Suprapubic skin (tissue), 4 donors: ENCODE data around the gene MAP3K6. TPM values are rescaled to one million over a fixed set of nuclear protein-coding genes. Genes with fewer than 3 reads are reported as not detected.
A peak's percentile ranks its signal among the peaks of the same experiment; 100 is the strongest.

Experiments
- DNase-seq, 2 donors: peaks; one replicate each; pipeline ENCODE4 v3.0.0-alpha.2; 2019; ENCODE audit warnings: low spot score in 2 of 2
- H3K27ac ChIP-seq: fragments of 200-600 bp; sonication (generic); one replicate; pipeline ENCODE4 v1.5.1; 2019
- H3K27me3 ChIP-seq: fragments of 200-600 bp; sonication (generic); one replicate; pipeline ENCODE4 v1.5.1; 2019
- H3K36me3 ChIP-seq: fragments of 200-600 bp; sonication (generic); one replicate; pipeline ENCODE4 v1.5.1; 2019
- H3K4me1 ChIP-seq: fragments of 200-600 bp; sonication (generic); one replicate; pipeline ENCODE4 v1.5.1; 2019
- H3K4me3 ChIP-seq: fragments of 200-600 bp; sonication (generic); one replicate; pipeline ENCODE4 v1.5.1; 2019; ENCODE audit warnings: mild to moderate bottlenecking
- H3K9me3 ChIP-seq: fragments of 200-600 bp; sonication (generic); one replicate; pipeline ENCODE4 v1.5.1; 2019
- CTCF ChIP-seq, 2 donors: fragments of 200-600 bp in 1 of 2; fragments of 450-650 bp in 1 of 2; sonication (generic) in 1 of 2; IDR thresholded peaks; one replicate each; pipeline ENCODE4 v1.5.1; 2016 to 2019; ENCODE audit warnings: antibody characterized with exemption in 2 of 2, mild to moderate bottlenecking in 1 of 2, moderate library complexity in 1 of 2
- EP300 ChIP-seq: sonication (generic); formaldehyde crosslinking; IDR thresholded peaks from one replicate; pipeline ENCODE4 v1.6.1; 2017; ENCODE audit warnings: antibody characterized with exemption
- POLR2A ChIP-seq, 2 donors: fragments of 450-650 bp; IDR thresholded peaks; one replicate each; pipeline ENCODE4 v1.6.1; 2017; ENCODE audit warnings: antibody characterized with exemption in 2 of 2, mild to moderate bottlenecking in 2 of 2, moderate library complexity in 2 of 2
- POLR2AphosphoS5 ChIP-seq, 3 donors: sonication (generic); formaldehyde crosslinking; IDR thresholded peaks; one replicate each; pipeline ENCODE4 v1.6.1; 2017; ENCODE audit warnings: antibody characterized with exemption in 3 of 3
- WGBS: methylation state at CpG from one replicate; pipeline ENCODE4 v1.1.5; 2018; 5-methylcytosine and 5-hydroxymethylcytosine counted together
- total RNA-seq, 4 donors: library from RNA; depleted of rRNA; stranded (reverse); fragments of >200 nt; gene quantifications; one replicate each; pipeline ENCODE4 v1.1.0, GENCODE V29; 2016

MAP3K6 gene
- total RNA-seq, 4 donors from 2014 or later: 85.4 to 147 (median 137) TPM

- WGBS: 1% methylated on average over 9 of the region's 30 CpGs
- Histone ChIP-seq H3K4me3 (peak overlapping the region; percentile 60), H3K36me3 (peaks cover 36% of the 10 kb centered on the region), H3K9me3 (no peaks in the 10 kb centered on the region), H3K4me1 (peaks cover 48% of the 10 kb centered on the region), H3K27me3 (no peaks in the 10 kb centered on the region), H3K27ac (peak overlapping the region; percentile 99)
- peak; percentile 94 to 95 for DNase-seq
- no peak for TF ChIP-seq EP300
- no peak for TF ChIP-seq CTCF (IDR thresholded peaks at IDR 0.05)
- no peak for TF ChIP-seq POLR2AphosphoS5 (IDR thresholded peaks at IDR 0.05)
- TF ChIP-seq POLR2A (IDR thresholded peaks at IDR 0.05): no peak
Observed at GRCh38 chr1:27366113-27366410, 699 bp downstream of the MAP3K6 start.

- no peaks in the 10 kb centered on the region for H3K27me3 ChIP-seq
- H3K27ac ChIP-seq: peak overlapping the region; percentile 99
- no peaks in the 10 kb centered on the region for H3K9me3 ChIP-seq
- H3K4me1 ChIP-seq: peaks cover 53% of the 10 kb centered on the region
- TF ChIP-seq CTCF (IDR thresholded peaks at IDR 0.05) (no peak), POLR2A (IDR thresholded peaks at IDR 0.05) (peak in 1 of 2 donors; percentile 47), POLR2AphosphoS5 (IDR thresholded peaks at IDR 0.05) (no peak), EP300 (no peak)
- H3K4me3 ChIP-seq: peak overlapping the region; percentile 60
- peak; percentile 95 to 97 for DNase-seq
- under 1% methylated on average over 37 of the region's 40 CpGs for WGBS
- peaks cover 40% of the 10 kb centered on the region for H3K36me3 ChIP-seq
Observed at GRCh38 chr1:27365372-27366112, 1.2 kb downstream of the MAP3K6 start.

DNA sequence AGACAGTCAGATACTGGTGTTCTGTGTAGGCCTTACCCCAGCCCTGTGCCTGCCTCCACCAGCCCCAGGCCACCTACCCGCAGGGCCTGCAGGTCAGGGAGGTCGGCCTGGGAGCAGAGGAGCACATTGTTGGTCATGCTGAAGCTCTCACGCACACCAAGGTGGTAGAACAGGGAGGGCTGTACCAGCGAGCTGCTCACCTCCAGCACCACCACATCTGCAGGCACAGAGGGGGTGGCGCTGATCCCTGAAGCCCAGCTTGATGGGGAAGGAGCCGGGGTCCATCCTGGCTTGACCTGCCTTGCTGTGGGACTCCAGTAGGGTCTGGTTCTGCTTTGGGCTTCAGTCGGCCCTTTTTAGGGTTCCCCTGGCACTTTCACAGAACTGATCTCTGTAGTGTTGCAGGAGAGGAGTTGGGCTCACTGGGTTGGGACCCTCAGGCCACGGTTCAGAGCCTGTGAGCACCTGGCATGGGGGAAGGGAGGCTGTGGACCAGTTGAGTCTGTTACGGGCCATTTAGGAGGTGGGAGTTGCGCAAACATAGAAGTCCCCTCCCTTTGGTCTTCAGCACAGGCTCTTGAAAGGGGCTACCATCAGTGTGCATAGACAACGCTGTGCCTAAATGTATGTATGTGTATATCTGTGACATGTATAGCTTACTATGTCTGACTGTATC lies 1.9 kb downstream of the MAP3K6 start:
- no peak for TF ChIP-seq POLR2AphosphoS5 (IDR thresholded peaks at IDR 0.05)

GRCh38 chr1:27363766-27364695 lies 2.7 kb downstream of the MAP3K6 start:
- no peaks in the 10 kb centered on the region for H3K9me3 ChIP-seq
- H3K4me1 ChIP-seq: peaks cover 55% of the 10 kb centered on the region
- H3K27ac ChIP-seq: no peak overlapping the region
- peak overlapping the region; percentile 60 for H3K4me3 ChIP-seq
- WGBS: 84% methylated on average over 22 of the region's 26 CpGs
- H3K36me3 ChIP-seq: peaks cover 55% of the 10 kb centered on the region
- no peak for DNase-seq
- TF ChIP-seq POLR2AphosphoS5 (IDR thresholded peaks at IDR 0.05): no peak
- no peak for TF ChIP-seq POLR2A (IDR thresholded peaks at IDR 0.05)
- TF ChIP-seq EP300: no peak
- no peak for TF ChIP-seq CTCF (IDR thresholded peaks at IDR 0.05)
- H3K27me3 ChIP-seq: no peaks in the 10 kb centered on the region

More for the DNA sequence above, 1.9 kb downstream of the MAP3K6 start:
- H3K9me3 ChIP-seq: no peaks in the 10 kb centered on the region
- peak overlapping the region; percentile 60 for H3K4me3 ChIP-seq
- DNase-seq: no peak
- H3K27ac ChIP-seq: peak overlapping the region; percentile 99
- H3K36me3 ChIP-seq: peaks cover 47% of the 10 kb centered on the region
- H3K4me1 ChIP-seq: peaks cover 61% of the 10 kb centered on the region
- no peaks in the 10 kb centered on the region for H3K27me3 ChIP-seq
- 63% methylated on average over 6 of the region's 11 CpGs for WGBS

- H3K4me1 ChIP-seq: peaks cover 47% of the 10 kb centered on the region
- no peak for DNase-seq
- H3K36me3 ChIP-seq: peaks cover 80% of the 10 kb centered on the region
- H3K9me3 ChIP-seq: no peaks in the 10 kb centered on the region
- H3K27me3 ChIP-seq: no peaks in the 10 kb centered on the region
- TF ChIP-seq EP300: no peak
- no peak for TF ChIP-seq CTCF (IDR thresholded peaks at IDR 0.05)
- no peak for TF ChIP-seq POLR2AphosphoS5 (IDR thresholded peaks at IDR 0.05)
- H3K27ac ChIP-seq: no peak overlapping the region
- WGBS: 80% methylated on average over 1 of the region's 8 CpGs
- no peak overlapping the region for H3K4me3 ChIP-seq
Observed at GRCh38 chr1:27361553-27361952, 5.2 kb downstream of the MAP3K6 start.
